CD4-positive, alpha-beta T cell treated with Interleukin-6 for 4 hours (primary cell): ENCODE results near the gene TBC1D20.
A peak's percentile ranks its signal among the peaks of the same experiment; 100 is the strongest.
"Not testable (repeated sequence)": the region's sequence is repeated elsewhere in the genome, so short reads cannot be mapped to it uniquely, and the experiment has no call there.

Source experiments
- DNase-seq: peaks from one replicate; pipeline ENCODE4 v3.0.0-alpha.2; 2020; ENCODE audit warnings: mixed read lengths

Gene TBC1D20, protein sequence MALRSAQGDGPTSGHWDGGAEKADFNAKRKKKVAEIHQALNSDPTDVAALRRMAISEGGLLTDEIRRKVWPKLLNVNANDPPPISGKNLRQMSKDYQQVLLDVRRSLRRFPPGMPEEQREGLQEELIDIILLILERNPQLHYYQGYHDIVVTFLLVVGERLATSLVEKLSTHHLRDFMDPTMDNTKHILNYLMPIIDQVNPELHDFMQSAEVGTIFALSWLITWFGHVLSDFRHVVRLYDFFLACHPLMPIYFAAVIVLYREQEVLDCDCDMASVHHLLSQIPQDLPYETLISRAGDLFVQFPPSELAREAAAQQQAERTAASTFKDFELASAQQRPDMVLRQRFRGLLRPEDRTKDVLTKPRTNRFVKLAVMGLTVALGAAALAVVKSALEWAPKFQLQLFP

DNA sequence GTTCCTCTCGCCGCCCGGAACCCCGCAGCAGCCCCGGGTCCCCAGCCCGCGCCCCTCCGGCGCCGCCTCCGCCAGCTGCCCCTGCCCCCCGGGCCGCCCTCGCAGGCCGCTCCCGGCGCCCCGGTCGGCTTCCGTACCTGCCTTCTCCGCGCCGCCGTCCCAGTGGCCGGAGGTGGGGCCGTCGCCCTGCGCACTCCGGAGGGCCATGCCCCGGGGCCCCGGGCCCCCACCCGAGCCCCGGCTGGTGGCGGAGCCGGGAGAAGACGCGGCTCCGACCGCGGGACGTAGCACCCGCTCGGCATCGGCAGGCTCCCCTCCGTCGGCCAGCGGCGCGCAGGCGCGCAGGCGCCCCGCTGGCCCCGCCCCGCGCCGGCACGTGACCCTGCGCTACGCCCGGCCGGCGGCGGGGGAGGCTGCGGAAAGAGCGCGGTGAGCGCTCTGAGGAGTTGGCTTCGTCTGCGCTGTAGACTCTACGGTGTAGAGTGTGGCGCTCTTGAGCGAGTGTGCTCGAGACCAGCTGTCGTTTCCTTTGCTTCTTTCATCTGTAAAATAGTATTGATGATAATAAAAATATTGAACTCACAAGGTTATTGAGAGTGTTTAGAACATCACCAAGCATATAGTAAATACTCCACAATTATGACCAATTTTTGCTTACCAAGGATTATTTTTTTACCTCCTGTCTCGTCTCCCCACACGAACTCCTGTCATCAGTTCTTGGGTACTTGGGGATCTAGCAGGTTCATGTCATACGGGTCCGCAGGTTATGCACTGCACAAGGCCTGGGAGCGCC is at the start of gene TBC1D20:
Gene TBC1D20 (minus strand): TSS at position 335 of the 793 bp plus-strand sequence. CDS start 128 bp downstream, at position 207.
- peak; percentile 89 for DNase-seq

DNA sequence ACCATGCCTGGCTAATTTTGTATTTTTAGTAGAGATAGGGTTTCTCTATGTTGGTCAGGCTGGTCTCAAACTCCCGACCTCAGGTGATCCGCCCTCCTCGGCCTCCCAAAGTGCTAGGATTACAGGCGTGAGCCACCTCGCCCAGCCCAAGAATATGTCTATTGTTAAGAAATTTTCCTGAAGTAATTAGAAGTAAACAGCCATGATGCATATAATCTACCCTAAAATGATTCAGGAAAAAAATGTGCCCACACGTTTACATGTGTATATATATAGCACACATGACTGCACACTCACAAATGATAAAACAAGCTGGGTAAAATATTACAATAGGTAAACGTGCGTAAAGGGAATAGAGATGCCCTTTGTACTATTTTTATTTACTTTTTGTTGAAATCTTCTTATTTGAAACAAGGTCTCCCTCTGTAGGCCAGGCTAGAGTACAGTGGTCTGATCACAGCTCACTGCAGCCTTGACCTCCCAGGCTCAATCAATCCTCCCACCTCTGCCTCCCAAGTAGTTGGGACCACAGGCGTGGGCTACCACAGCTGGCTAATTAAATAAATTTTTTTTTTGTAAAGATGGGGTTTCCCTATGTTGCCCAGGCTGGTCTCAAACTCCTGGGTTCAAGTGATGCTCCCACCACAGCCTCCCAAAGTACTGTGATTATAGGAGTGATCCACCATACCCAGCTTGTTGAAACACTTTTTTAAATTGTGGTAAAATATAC is 48.2 kb upstream of the TBC1D20 start:
- DNase-seq = not testable (repeated sequence)

DNA sequence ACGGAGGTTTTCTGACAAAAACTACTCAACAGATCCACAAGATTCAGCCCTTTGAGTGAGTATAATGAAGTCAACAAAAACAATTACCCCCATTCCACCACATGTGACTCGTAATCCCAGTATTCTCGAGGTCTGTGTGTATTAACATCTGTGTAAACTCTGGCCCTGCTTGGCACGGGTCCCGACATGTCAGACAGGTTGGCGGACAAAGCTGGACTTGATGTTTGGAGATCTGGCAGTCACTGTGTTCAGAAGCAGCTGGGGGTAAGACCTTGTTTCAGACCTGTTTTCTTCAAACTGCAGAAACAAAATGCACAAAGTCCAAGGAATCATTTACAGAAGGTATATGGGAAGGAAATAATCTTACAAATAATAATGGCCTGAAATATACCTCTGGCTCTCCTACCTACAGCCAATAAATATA is 46.0 kb upstream of the TBC1D20 start:
- not testable (repeated sequence) for DNase-seq

DNA sequence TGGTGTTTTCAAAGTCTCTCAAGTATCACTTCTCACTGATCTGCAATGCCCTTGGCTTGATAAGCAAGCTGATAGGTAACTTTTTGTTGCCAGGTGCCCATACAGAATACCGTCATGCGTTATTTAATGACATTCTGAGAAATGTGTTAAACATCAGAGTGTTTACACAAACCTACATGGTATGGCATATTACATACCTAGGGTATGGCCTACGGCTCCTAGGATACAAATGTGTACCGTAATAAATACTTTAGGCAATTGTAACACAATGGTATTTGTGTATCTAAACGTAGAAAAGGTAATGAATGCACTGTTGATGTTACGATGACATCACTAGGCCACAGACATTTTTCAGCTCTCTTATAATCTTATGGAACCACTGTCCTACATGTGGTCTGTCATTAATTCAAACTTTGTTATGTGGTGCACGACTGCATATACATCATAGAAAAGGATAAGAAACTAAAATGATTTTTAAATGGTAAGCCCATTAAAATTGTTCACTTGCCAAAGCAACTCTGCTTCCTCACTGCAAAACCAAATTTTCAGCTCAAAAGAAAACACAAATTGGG is 45.5 kb upstream of the TBC1D20 start:
- no peak for DNase-seq

DNA sequence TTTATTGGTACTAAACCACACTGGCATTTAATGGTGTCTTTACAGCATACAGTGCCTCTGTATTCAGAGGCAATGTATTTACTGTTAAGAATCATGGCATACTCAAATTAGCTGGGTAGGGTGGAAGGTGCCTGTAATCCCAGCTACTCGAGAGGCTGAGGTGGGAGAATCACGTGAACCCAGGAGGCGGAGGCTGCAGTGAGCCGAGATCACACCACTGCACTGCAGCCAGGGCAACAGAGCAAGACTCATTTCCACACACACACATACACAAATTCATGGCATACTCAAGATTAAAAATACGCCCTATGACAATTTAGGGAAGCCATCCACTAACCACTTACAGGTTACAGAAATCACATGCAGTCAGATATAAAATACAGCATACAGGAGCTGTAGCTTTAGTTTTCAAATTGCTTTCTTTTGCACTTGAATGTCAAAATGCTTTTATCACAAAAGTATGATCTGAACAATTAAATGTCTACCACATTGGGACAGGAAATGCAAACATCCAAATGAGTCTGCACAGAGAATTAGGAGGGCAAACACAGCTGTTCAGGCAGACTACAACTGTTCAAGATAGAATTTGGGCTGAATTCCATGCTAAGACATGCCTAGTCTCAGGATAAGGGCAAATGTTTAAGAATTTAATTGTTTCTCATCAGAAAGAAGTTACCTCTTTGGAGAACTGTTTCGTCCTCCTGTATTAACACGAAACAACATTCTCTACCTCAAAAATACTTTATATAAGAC is 44.8 kb upstream of the TBC1D20 start:
- no peak for DNase-seq

DNA sequence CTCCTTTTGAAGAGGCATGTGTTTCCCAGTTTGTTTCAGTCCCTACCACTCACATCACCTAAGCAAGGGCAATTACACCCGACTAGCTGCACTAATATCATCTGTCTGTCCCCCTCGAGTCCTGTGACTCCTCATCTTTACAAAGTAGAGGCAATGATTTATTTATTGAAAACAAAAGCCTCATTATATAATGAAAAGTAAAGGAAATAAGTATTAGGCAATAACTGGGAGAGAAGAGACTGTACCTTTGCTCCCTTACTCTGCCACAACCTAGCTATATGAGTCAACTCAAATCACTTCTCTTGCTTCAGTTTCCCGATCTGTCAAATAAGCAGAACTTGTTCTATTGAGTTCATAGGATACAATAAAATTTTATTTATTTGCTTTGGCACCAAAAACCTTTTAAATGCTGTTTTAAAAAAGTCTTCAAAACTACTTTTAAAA is 42.3 kb upstream of the TBC1D20 start:
- DNase-seq = no peak

DNA sequence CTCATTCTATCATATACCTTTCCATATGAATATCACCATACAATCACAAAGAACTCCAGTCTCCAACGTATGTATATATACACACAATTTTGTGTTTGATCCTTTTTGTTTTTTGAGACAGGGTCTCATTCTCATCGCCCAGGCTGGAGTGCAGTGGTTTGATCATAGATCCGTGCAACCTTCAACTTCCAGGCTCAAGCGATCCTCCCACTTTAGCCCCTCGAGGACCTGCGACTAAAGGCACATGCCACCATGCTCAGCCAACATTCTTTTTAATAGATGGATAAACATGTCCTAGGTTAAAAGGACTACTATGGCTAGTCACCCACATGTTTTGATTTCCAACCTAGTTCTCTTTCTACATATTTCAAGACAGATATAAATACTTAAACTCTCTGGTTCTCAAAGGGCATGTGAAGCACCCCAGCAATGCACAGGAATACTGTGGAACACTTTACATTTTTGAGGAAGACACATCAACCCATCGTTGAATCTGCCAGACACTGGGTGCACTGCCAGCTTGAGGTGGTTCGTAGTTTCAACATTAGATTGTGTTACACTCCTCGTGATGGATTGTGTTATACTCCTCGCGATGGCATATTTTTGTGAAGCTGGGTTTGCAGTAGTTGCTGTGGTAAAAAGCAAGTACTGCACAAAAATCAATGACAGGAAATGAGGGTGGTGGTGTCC is 40.9 kb upstream of the TBC1D20 start:
- no peak for DNase-seq

DNA sequence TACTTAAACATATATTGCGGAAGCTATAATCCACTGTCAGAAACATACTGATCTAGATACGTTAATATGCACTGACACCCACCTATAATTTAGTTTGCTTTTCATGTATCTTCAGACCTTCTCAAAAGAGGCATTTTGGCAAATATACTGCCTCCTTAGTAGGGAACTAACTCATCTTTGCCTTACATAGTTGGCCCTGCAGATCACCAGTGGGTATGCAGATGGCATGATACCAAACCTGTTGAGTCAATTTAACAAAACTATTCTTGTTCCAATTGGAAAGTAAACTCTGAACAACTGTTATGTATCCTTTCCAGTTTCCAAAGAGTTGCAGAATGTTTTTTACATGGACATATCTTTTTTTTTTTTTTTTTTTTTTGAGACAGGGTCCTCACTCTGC is 35.6 kb upstream of the TBC1D20 start:
- no peak for DNase-seq

DNA sequence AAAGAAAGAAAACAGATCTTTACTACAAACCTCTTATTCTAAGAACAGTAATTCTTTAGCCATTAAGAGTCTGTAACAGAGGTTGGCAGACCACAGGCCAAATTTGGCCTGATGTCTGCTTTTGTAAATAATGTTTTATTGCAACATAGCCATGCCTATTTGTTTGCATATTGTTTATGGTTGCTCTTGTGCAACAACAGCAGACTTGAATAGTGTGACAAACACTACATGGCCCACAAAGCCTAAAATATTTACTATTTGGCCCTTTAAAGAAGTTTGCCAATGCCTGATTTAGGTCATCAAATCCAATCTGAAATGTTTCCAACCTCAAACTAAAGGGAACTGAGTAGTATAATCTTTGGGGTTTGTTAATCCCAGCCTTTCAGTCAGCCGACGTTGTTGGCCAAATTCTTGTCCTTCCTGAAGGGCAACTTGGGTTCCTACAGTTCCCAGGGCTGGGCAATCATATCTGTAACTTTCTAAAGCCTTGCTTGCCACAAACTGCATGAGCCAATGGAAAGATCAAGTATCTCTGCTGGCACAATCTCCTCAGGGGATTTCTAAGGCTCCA is 33.9 kb upstream of the TBC1D20 start:
- DNase-seq = no peak

DNA sequence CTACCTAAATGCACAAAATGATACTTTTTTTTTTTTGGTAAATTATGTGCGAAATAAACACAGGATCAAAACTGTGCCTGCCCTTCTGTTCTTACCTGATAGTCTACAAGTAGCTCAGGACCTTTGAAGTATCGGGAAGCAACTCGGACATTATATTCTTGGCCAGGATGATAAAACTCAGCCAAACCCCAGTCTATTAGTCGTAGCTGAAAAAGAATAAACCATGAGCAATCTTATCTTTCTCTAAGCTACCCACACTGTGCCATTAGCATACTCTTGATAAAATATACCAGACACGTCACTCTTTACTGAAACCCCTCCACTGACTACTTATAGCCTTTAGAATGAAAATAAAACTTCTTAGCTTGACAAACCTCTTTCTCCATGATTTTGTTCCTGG is 29.8 kb upstream of the TBC1D20 start:
- no peak for DNase-seq

DNA sequence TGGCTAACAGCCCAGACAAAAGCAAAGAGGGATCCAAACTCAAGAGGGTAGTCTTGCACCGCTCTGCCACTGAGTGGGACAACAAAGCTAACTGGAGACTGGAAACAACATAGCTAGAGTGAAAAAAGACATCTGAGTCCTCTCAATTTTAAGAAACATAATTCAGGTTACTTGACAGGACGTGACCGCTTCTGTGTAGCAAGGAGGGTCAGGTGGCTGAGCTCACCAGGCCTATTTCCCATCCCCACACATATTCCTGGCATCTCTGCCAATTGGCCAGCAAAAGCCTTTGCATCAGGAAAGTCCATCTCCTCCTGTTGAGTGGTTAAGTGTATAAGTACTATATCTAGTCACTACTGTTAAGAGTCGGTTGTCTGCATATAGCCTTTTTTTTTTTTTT is 25.3 kb upstream of the TBC1D20 start:
- DNase-seq = no peak

DNA sequence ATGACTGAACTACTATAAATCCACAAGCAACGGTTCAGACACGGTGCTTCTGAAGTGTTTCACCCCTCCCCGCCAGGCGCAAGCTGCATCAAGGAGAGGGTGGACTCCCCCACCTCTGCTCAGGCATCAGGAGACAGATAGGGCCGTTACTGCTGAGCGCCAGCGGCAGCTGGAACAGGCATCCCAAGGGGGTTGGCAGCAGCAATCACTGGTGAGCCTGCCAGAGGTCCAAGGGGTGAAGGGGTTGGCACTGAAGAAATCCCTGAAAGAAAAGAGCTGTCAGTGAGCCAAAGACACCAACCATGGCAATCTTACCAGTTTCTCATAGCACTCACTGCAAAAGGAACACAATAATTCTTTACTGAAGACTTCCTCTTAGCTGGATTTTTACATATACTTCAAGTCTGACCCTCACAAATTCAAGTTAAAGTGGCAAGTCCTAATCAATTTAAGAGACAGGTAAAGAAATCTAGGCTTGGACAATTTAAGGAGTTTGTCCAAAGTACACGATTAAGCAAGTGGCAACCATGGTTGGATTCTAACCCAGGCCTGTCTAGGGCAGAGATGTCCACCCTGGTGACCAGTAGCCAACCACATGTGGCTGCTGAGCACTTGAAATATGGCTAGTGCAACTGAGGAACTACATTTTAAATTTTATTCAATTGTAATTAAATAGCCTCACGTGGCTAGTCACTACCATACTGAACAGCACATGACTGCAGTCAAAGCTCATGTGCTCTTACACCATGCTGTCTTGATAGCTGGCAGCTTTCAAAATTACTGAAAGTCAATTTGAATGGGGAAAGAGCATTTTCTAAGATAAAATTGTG is 21.7 kb upstream of the TBC1D20 start:
- DNase-seq = no peak

DNA sequence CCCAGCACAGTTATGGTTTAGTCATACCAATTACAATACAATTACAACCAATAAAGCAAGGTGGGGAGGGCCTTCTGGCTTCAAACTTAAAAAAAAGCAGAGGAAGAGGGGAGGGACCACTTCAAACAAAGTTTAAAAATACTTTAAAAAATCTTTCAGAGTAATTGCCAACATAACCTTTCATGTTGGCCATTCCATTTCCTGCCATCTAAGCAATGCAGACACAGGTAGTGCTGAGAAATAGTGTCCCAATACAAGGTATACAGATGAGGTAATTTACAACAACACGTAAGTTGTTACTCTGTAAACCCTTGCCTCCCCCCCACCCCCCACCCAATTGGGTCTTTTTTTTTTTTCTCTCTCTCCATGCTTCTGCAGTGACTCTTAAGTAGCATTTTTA is 18.8 kb upstream of the TBC1D20 start:
- DNase-seq = no peak

DNA sequence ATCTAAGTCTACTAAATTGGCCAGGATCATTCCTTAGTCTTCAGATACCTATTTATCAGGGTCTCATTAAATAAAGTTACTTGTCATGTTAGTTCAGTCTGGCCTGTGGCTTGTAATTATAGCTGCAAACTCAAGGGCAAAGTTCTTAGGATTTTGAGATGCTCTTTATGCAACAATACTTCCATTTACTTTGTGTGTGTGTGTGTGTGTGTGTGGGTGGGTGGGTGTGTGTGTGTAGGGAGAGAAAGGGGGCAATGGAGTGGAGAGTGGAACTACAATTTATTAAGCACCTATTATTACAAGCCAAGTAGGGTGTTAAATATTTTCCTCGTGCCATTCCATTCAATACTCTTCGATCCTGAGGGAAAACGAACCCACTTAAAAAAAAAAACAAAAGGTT is 17.7 kb upstream of the TBC1D20 start:
- no peak for DNase-seq

DNA sequence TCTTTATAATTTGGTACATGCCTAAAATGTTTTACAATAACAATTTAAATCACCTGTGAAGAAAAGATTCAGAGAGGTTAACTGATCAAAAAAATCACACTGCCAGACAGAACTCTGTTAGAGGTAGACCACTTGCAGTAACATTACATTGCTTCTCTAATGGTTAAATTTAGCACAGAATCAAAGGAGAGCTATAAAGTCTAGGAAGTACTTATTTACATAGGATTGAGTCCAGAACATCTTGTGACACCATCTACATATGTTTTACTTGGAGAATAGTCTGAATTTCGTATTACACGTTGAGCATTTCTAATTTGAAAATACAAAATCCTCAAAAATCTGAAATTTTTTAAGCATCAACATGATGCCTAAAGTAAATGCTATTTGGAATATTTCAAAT is 17.2 kb upstream of the TBC1D20 start:
- DNase-seq = no peak

DNA sequence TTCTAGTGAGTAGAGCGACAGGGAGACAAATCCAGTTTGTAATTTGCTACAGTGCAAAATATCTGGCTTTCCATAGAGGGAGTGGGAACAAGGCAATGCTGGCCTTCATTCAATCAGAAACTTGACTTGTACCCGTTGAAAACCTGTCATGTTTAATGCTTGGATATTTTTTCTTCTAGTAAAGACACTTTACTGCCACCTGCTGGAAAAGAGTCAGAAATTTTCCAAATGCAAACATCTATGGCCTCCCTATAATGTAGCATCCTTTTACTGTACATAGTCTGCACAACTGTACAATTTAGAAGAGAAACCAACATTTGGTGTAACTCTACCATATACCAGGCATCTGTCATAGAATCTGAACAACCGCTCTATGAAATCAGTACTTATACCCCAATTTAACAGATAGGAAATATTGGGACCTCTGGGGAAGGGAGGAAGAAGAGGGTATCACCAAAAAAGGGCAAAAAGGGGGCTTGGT is 16.7 kb upstream of the TBC1D20 start:
- peak; percentile 44 for DNase-seq

DNA sequence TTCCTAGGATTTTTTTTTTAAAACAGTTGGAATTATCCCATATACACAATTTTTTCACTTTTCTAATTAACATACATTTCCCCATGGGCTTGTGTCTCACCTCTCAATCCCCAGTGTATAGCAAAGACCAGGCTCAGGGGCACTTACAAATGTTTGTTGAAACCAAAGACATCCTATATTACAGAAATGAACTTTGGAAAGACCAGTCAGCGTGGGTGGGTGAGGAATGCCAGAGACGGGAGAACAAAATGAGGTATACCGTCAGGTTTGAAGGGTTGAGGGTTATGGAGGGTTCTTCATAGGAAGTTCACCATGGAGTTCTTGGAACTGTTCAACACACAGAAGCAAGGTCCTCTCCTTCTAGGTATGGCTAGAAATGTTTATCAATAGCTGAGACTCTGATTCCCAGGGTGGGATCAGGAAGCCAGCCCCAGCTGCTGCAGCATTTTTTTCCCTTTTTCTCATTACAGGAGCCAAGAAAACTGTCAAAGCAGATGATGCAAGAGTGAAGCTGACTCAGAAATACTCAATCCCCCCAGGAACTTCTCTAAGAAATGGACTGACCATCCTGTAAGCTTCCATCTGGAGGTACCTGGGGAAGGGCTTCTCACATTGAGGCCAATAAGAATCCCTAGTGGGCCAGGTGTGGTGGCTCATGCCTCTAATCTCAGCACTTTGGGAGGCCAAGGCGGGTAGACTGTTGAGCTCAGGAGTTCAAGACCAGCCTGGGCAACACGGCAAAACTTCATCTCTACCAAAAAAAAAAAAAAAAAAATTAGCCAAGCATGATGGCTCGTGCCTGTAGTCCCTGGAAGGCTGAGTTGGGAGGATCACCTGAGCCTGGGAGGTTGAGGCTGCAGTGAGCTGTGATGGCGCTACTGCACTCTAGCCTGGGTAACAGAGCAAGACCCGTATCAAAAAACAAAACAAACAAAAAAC is 15.9 kb upstream of the TBC1D20 start:
- DNase-seq = no peak

DNA sequence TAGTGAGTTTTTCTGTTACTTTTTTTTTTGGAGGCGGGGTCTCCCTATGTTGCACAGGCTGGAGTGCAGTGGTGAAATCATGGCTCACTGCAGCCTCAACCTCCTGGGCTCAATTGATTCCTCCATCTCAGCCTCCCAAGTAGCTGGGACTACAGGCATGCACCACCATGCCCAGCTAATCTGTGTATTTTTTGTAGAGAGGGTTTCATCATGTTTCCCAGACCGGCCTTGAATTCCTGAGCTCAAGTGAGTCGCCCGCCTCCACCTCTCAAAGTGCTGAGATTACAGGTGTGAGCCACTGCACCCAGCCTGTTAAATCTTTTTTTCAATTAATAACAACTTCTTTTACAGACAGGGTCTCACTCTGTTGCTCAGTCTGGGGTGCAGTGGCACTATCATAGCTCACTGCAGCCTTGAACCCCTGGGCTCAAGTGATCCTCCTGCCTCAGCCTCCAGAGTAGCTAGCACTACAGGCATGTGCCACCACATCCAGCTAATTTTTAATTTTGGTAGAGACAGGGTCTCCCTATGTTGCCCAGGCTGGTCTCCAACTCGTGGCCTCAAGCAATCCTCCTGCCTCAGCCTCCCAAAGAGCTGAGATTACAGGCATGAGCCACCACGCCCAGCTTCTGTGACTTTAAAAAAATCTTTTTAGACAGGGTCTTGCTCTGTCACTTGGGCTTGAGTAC is 14.4 kb upstream of the TBC1D20 start:
- DNase-seq = not testable (repeated sequence)
